GM21723 (cell line): ENCODE measurements around the gene SH3RF3.

ENCODE experiments used
- ATAC-seq: cut with Tn5 transposase; IDR thresholded peaks from one replicate; pipeline ENCODE4 v1.9.1; 2021; ENCODE audit warnings: mild to moderate bottlenecking, moderate library complexity; ENCODE audit not compliant: unreplicated experiment

The SH3RF3 gene

DNA sequence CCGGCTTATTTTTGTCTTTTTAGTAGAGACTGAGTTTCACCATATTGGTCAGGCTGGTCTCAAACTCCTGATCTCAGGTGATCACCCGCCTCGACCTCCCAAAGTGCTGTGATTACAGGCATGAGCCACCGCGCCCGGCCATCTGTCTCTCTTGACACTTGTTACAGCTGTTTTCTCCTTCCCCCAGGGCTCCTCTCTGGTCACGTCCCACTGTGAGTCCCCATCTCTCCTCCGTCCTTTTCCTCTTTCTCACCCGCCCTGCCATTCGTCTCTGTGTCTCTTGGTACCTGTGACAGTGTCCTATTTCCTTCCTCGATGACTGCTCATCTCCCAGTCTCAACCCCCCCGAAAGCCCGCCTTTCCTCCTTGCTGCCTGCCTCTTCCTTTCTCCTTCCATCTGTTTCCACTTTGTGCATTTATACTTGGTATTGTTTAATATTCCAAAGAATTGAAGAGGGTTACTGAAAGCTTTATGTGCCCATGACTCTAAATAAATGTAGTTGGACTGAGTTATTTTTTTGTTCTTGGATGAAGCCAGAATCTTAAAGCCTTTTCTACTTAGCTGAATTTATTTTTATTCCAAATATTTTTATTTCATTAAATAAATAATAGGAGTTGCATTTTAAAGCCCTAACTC lies 241.5 kb downstream of the SH3RF3 start:
- ATAC-seq, result no peak

DNA sequence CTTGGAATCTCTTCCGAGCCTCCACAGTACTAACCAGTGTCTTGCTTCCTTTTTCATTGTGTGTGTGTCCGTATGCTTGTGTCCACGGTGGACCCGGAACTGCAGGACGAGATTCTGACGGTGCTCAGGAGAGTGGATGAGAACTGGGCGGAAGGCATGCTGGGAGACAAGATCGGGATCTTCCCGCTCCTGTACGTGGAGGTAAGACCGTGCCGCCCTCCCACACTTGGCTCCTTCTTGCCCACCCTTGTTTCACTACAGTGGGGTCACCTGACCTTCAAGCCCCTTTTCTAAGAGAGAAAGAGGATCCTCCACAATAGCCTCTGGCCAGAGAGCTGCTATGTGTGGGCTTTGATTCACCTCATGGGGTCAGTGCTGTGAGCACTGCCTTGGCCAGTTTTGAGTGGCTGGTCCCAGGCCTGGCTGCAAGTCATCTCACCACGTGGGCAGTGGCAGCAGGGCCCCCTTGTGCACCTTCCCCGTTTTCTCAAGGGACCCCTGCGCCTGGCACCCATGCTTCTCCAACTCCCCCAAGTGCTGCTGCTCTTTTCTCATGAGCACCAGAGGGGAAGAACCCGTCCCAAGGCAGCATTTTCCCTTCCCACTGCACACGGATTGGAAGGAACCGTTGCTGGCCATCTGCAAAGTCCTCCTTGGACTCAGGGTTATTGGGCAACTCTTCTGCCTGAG lies 242.6 kb downstream of the SH3RF3 start:
- ATAC-seq, result no peak

GRCh38 chr2:109372171-109372568 lies 243.2 kb downstream of the SH3RF3 start:
- no peak for ATAC-seq

GRCh38 chr2:109372614-109373013 lies 243.6 kb downstream of the SH3RF3 start:
- no peak for ATAC-seq

DNA sequence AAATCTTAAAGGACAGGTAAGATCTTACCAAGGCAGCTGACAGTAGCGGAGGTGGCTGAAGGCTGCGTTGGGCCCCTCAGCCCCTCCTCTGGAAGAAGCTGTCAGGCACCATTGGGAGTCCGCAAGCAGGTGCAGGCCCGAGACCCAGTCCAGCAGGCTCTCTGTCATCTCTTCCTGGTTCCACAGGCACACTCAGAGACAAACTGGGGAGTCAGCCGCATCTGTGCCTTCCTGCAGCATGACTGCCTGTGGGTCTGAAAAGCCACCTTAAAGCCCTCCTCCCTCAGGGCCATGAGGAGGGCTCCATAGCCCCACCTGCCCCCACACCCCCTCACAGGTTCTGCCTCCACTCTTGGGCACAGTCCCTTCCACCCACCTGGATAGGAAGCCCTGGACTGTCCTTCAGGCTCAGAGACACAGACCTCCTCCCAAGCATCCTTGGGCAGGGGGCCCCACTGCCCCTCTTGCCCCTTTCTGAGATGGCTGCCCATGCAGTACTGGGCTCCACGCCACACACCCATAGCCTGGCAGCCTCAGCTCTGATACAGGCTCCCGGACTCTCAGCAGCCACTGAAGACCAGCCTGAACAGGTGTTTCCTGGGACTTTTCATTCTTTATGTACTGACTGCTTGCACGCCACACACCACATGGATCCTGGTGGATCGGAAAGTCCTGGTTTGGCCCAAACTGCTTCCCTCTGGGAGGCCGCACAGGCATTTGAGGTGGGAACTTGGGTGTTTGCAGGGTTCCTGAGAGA lies 245.0 kb downstream of the SH3RF3 start:
- no peak for ATAC-seq

- ATAC-seq, result no peak
Observed at GRCh38 chr2:109374548-109375130, 245.6 kb downstream of the SH3RF3 start.

- no peak for ATAC-seq
Observed at GRCh38 chr2:109375131-109375561, 246.1 kb downstream of the SH3RF3 start.

- ATAC-seq, result no peak
Observed at GRCh38 chr2:109375656-109376055, 246.7 kb downstream of the SH3RF3 start.

GRCh38 chr2:109376115-109376514 lies 247.1 kb downstream of the SH3RF3 start:
- ATAC-seq, result no peak

GRCh38 chr2:109376796-109377495 lies 247.9 kb downstream of the SH3RF3 start:
- no peak for ATAC-seq

DNA sequence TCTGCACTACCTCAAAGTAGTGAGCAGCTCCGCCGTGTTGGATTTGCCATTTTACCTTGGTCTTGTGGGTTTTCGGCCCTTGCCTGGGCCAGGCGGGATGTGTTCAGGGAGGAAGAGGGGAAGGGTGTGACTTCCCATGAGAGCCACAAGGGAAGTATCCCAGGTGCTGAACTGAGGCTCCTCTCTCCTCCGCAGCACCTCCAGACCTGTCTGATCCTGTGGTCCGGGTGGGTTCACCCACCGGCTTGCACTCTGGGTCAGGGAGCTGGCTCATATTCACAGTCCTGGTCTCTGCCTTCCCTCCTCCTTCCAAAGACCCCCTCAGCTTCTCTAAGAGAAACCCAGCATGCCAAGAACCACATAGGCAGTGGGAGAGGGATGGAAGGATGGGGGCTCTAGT lies 249.0 kb downstream of the SH3RF3 start:
- ATAC-seq, result no peak

DNA sequence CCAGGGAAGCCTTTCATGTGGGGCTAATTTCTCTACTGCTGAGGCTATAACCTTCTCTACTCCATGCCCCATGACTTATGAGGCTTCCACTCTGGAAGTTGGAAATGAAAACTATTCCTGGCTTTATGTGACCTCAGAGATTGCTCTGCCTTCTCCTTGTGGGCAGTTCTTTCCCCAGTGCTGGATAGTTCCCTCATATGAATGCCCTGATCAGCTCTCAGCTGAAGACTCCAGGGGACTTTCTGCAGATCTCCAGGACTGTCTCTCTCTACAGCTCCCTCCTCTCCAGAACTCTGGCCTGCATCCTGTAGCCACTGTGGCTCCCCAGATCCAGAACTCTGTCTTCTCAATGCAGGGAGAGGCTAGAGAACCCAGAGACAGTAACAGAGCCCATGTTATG lies 249.7 kb downstream of the SH3RF3 start:
- no peak for ATAC-seq

DNA sequence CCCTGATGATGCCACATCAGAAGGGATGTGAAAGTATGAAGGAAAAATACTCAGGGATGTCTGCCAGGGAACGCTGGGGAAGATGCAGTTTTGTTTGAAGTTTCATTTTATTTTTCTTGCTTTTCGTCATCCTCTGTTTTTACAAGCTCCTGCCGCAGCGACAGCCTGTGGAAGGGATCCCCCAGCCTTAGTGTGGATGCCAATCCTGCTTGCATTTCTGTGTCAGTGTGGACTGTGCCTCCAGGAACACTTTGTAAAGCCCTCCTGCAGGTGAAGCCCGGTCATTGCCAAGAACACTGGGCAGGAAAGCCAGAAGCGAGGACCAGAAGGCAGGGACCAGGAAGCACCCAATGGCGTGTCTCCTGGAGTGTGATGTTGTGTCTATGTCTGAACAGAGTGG lies 250.5 kb downstream of the SH3RF3 start:
- no peak for ATAC-seq

GRCh38 chr2:109380502-109381326 lies 251.7 kb downstream of the SH3RF3 start:
- ATAC-seq, result no peak

DNA sequence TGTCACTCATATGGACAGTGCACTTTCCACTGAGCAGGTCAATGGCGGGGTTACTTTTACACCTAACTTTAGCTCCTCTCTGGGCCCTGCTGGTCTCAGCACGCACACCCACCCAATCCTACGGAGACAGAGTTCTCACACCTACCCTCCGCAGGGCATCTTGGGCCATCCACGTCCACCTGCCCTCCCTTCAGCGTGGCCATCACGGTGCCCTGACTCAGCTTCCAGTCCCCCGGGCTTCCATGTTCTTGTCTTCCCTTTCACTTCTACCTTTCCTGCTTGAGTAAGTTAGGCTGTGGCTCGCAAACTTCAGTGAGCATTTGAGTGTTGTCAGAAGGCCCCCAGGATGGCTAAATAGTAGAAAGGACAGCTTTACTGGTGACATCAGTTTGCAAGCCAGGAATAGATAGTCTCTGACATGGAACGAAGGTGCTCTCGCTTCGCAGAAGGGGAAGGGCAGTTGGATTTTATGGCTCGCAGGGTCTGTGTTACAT lies 252.4 kb downstream of the SH3RF3 start:
- no peak for ATAC-seq

DNA sequence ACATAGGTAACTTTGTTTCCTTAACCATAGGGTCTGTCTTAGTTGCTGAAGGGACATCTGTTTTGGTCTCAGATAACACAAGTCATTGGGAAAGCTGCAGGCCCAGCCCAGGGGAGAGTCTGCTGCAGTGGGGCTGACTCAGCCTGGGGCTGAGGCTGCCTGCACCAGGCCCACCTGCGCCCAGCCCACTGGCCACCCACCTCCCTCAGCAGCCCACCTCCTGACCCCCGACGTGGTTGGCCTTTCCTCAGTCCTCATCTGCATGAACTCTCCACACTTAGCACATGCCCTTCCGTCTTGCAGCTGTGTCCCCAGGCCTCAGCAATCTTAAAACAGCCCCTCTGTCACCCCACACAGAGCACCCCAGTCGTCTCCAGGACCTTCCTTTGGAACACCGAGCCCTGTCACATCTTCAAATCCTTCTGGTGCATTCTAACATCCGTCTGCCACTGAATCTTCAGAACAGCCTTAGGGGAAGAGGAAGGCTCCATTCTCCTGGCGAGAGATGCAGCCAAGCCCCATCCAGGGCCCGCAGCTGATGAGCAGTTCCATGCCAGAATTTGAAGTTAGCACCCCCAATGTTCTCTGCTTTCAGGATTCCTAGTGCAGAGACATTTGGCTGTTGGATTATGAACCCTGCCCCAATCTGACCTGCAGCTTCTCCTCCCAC lies 253.4 kb downstream of the SH3RF3 start:
- no peak for ATAC-seq

DNA sequence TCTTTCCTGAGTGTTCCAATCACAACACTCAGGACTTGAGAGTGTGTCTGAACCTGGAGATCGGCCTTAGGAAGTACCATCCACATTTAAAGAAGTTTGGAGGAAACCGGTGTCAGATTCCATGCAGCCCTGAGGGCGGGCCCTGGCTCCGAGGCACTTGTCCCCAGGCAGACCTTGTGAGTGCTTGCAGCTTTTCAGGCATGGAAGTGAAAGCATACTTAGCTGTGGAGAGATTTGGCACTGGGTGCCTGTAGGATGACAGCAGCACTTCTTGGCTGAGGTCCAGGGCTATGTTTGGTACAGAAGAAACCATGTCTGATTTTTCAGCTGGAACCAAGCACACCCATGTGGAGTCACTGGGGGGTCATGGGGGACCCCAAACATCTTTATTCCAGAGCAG lies 253.9 kb downstream of the SH3RF3 start:
- no peak for ATAC-seq

GRCh38 chr2:109383505-109384307 lies 254.7 kb downstream of the SH3RF3 start:
- no peak for ATAC-seq
